Choroid plexus epithelial cell (primary cell): ENCODE results near the gene CORO7.

Experiments used
- DNase-seq: peaks from one replicate; pipeline ENCODE4 v3.0.0-alpha.2; 2010; ENCODE audit warnings: low read depth
- H3K4me3 ChIP-seq: 2 replicates; pipeline ENCODE4 v1.5.1; 2011; ENCODE audit warnings: low read depth, mild to moderate bottlenecking, control low read depth, low read length, moderate library complexity
- TF ChIP-seq, protein P1 (sequence below): conservative IDR thresholded peaks from 2 replicates; pipeline ENCODE4 v1.5.1; 2011; ENCODE audit warnings: low read depth, mild to moderate bottlenecking, control low read depth, inconsistent platforms, low read length, moderate library complexity

Gene CORO7

DNA sequence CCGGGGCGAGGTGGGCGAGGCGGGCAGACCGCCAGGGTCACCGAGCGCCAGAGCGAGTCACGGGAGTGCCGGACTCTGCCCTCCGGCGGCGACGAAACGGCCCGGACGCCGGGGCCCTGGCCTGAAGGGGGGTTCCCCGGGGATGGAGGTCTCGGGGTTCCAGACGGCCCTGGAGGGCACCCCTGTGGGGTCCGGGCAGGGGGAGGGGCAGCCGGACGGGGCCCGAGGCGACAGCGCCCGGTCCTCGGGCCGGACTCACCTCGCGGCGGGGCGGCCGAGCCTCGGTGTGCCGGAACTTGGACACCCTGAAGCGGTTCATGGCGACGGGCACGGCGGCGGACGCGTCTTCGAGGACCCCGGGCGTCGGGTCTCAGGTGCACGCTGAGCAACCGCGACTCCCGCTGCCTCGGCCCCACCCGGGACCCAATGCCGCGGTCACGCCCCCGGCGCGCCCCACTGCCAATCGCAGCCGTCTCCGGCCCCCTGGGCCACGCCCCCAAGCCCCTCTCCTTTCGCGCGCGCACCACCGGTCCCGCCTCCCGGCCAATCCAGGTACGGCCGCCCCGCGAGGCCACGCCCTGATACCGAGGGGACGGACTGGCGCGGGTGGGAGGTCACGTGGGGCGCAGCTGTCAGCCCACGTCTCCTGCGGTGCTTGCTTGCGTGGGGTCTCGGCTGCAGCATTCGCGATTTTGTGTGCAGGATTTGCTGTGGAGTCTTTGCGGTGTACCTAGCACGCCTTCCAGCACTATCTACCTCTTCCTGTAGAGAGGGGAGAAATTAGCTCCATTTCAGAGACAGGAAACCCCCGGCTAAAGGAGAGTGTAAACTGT lies at the start of gene CORO7:
Gene CORO7 (minus strand): TSS at position 397 of the 833 bp plus-strand sequence. CDS start 78 bp downstream, at position 319.
- peak within 1 kb of the TSS; percentile 78 for H3K4me3 ChIP-seq
- peak; percentile 89 for DNase-seq
- TF ChIP-seq, protein P1, sequence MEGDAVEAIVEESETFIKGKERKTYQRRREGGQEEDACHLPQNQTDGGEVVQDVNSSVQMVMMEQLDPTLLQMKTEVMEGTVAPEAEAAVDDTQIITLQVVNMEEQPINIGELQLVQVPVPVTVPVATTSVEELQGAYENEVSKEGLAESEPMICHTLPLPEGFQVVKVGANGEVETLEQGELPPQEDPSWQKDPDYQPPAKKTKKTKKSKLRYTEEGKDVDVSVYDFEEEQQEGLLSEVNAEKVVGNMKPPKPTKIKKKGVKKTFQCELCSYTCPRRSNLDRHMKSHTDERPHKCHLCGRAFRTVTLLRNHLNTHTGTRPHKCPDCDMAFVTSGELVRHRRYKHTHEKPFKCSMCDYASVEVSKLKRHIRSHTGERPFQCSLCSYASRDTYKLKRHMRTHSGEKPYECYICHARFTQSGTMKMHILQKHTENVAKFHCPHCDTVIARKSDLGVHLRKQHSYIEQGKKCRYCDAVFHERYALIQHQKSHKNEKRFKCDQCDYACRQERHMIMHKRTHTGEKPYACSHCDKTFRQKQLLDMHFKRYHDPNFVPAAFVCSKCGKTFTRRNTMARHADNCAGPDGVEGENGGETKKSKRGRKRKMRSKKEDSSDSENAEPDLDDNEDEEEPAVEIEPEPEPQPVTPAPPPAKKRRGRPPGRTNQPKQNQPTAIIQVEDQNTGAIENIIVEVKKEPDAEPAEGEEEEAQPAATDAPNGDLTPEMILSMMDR, result no peak

DNA sequence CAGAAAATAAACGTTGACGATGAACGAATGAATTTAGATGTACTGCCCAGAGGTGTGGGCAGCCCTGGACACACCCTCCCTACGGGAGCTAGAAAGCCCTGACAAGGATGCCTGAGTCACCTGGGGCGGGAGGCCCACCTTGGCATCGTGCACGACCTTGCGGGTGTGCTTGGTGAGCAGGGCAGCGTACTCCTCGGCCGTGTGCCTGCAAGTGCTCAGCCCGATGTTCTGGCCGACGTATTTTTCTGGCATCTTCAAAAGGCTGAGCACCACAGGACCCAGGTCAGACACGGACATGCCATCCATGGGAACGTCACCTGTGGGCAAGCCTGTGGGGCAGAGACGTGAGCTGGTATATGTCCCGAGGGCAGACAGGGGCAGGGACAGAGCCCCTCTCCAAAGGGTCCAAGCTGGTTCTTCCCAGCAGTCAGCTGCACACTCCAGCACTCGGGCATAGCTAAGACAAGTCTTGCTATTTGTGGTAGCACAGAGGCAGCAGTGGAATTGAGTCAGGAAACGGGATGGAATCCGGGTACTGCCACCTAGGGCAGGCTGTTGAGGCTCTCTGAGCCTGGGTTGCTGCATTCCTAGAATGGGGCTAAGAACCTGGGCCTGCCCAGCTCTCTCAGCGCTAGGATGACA lies 47.2 kb upstream of the CORO7 start:
- no peak overlapping the region for H3K4me3 ChIP-seq
- DNase-seq, result no peak
- TF ChIP-seq, protein P1, result no peak

DNA sequence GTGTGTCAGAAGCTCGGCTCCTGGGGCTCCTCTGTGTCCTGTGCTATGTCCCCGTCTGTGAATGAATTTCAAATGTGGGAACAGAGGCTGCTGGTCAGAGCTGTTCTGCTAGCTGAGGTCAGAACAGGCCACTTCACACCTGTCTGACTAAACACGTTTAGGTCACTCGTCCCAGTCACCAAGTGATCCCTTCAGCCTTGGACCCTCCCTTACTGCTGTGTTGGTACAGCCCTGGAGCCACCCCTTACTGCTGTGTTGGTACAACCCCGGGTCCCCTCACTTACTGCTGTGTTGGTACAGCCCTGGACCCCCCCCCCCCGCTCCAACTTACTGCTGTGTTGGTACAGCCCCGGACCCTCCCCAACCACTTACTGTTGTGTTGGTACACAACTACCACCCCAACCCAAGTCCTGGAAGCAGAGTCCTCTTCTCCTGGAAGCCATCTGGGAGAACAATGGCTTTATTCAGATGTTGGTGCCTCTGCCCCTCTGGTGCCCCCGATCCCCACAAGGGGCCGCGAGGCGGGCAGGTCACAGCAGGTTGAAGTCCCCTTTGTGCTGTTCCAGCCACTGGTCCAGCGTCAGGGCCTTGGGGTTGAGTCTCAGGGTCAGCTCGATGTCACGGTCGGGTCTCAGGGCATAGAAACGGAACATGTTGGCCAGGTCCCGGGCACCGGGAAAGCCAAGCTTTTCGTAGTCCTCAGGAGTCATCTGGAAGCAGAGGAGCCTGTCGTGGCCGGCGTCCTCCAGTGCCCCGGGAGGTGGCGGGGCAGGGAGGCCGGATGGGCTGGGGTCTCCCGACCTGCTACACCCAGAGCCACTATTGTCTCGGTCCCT lies 45.1 kb upstream of the CORO7 start:
- TF ChIP-seq, protein P1, result no peak
- DNase-seq, result peak; percentile 21
- no peak overlapping the region for H3K4me3 ChIP-seq

DNA sequence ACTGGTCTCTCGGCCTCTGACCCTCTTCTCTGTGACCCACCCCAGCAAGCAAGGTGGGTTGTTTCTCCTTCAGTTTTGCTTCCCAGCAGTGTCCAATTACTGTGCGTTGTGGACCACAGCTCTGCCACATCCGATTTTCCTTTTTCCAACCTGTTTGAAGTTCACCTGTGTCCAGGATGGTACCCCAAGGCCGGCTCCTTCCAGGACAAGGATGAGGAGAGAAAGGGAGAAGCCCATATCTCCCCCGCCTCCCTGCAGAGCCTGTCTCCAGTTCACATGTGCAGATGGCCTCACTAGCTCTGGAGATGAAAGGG lies 44.5 kb upstream of the CORO7 start:
- H3K4me3 ChIP-seq, result no peak overlapping the region
- TF ChIP-seq, protein P1, result no peak
- DNase-seq, result no peak

DNA sequence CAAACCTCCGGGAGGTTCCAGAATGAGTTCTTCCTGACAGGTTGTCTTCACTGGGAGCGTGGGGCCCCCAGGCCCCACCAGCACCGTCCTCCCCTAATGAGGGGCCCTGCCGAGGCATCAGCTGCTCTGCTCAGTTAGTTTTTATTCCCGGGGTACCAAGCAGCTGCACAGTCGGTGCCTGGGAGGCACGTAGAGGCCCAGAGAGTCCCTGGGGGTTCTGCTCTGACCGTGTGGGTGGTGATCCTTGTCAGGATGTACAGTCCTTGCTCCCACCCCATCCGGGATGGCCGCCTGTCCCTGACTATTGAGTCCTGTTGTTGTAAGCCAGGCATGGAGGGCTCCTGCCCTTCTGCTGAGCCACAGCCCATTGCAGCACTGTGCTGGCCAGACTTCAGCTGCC lies 39.6 kb upstream of the CORO7 start:
- TF ChIP-seq, protein P1, result no peak
- DNase-seq, result no peak
- no peak overlapping the region for H3K4me3 ChIP-seq

DNA sequence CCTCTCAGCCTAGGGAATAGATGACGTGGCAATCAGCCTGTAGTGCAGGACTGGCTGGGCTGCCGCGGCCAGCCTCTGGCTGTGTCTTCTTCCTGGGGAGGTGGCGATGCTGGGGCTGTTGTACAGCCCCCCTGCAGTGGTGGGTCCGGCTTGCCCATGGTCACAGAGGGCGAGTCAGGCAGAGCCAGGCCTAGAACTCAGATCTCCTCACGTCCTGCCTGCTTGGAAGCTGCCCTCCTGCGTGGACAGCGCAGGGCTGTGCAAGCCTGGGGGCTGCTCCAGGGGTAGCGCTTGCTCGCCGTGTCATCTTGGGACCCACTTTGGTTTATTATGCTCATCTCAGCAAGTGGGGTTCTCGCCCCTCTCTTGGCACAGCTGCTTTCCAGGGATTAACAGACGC lies 38.7 kb upstream of the CORO7 start:
- TF ChIP-seq, protein P1, result no peak
- no peak overlapping the region for H3K4me3 ChIP-seq

More for the DNA sequence above, 38.7 kb upstream of the CORO7 start:
- DNase-seq, result no peak
